Fibroblast of villous mesenchyme (primary cell): ENCODE results near the gene WDFY1. TPM values are rescaled to one million over a fixed set of nuclear protein-coding genes. Genes with fewer than 3 reads are reported as not detected.

Experiments used
- DNase-seq: peaks from one replicate; pipeline ENCODE4 v3.0.0-alpha.2; 2010; ENCODE audit warnings: low read depth
- H3K4me3 ChIP-seq: 2 replicates; pipeline ENCODE4 v1.5.1; 2011; ENCODE audit warnings: low read depth, mild to moderate bottlenecking, low read length
- CTCF ChIP-seq: IDR thresholded peaks from 2 replicates; pipeline ENCODE4 v1.5.1; 2012; ENCODE audit warnings: low read depth, mild to moderate bottlenecking, low read length; ENCODE audit not compliant: insufficient read depth
- total RNA-seq: library from RNA; depleted of rRNA; stranded (reverse); fragments of >200 nt; gene quantifications from 2 replicates; pipeline ENCODE4 v1.2.3, GENCODE V29; 2012

The WDFY1 gene
- total RNA-seq, 1 donor = 152 TPM

DNA sequence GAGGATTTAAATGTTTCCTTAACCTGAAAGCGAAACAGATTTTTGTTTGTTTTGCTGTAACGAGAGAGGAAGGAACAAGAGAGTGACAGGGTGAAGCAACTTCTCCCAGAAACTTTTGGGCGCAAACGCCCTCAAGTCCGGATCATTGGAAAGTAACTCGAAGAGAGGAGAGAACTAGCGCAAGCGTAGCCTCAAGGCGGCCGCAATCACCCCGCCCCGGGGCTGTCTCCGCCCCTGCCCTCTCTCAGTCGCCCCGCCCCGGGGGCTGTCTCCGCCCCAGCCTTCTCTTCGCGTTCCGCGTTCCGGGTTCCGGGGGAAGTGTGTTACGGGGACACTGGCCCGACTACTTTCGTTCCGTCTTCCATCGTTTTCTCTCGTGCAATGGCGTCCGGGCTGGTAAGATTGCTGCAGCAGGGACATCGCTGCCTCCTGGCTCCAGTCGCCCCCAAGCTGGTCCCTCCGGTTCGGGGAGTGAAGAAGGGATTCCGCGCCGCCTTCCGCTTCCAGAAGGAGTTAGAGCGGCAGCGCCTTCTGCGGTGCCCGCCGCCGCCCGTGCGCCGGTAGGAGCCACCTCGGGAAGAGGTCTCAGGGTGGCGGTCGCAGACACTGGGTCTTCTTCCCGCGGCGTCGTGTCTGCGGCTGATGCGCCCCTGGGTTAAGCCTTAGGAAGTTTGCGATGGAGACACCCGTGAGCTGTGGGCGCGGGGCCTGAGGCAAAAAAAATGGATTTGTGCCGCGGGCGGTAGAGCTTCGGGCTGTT is 12.1 kb upstream of the WDFY1 start, which contains the start of gene MRPL44:
Gene MRPL44 (plus strand): TSS at position 372 of the 760 bp plus-strand sequence. CDS start 10 bp downstream, at position 382.
- peak; percentile 96 for DNase-seq
- H3K4me3 ChIP-seq = peak within 1 kb of the TSS; percentile 78
- no peak for TF ChIP-seq CTCF

DNA sequence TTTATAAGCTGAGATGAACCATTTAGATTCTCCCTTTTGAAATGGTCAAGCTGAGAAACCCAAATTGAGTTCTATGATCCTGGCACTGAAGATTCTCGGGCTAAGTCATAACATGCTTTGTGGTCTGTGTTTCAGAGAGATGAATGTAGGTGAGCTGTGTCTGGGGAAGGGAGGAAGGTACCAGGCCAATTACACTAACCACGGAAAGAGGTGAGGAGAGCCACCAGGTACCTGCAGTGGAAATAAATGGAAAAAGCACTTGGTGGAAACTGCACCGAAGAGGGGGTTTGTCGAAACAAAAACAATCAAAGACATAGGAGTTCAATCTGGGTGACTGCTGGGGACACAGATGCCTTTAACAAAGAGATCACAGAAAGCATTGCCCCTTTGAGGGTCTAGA is 11.2 kb upstream of the WDFY1 start:
- no peak for TF ChIP-seq CTCF
- DNase-seq = no peak
- no peak overlapping the region for H3K4me3 ChIP-seq

GRCh38 chr2:223954401-223954800 is 9.3 kb upstream of the WDFY1 start:
- no peak for TF ChIP-seq CTCF
- H3K4me3 ChIP-seq = no peak overlapping the region
- DNase-seq = peak; percentile 68

GRCh38 chr2:223952280-223952968 is 7.3 kb upstream of the WDFY1 start:
- no peak overlapping the region for H3K4me3 ChIP-seq
- DNase-seq = no peak
- TF ChIP-seq CTCF = no peak

DNA sequence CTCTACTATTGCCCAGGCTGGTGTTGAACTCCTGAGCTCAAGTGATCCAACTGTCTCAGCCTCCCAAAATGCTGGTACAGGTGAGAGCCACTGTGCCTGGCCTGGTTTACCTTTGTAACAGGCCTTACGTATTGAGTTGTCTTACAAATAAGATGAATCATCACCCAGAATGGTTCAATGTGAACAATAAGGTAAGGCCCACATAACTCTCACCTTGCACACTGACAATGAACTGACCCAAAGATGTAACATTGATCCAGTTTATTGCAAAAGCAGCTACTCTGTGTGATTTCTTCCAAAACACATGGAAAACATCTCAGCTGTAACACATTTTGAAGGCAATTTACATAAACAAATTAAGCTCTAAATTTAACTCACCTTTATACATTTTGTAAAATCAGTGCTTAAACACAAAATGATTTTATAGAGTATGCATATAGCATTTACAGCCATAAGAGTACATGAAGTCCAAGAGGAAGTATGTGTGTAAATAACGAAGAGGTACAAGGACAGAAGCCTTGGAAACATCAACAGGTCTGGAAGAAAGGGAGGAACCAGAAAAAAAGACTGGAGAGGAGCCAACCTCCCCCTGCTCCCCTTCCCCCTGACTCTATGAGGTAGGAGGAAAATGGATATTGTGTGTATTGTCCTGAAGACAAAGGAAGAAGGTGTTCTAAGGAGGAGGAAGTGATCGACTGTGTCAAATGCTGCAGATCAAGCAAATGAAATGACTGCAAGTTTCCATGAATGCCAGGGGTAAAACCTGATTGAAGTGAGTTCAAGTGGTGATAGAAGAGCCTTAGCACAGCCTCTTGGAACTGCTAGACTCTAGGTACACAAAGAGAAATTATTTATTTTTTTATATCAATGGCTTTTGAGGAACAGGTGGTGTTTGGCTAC is 5.6 kb upstream of the WDFY1 start:
- no peak overlapping the region for H3K4me3 ChIP-seq
- TF ChIP-seq CTCF = no peak
- DNase-seq = no peak

DNA sequence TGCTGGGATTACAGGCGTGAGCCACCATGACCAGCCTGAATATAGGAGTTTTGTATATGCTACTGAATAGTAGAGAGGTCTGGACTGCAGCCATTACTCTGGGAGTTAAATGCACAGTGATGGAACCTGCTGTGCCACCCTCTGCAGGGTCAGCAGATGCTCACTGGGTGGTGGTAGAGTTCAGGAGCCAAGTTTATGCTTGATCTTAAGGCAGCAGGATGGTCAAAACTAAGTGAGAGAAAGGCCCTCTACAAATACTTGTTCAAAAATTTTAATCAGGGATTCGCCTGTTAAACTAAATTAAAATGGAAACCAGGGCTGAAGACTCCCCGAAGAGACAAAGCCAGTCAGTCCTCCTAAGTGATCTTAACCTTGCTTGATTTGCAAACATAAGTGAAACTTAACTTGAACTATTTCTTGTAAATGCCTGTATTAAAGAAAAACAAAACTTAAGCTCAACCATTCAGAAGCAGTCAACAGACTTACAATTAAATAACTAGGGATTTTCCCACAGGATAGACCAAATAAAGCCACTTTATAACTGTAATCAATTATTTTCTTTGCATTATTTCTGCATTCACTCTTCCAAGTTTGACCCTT is 4.2 kb upstream of the WDFY1 start:
- no peak overlapping the region for H3K4me3 ChIP-seq
- DNase-seq = no peak
- no peak for TF ChIP-seq CTCF
